Kidney tubule cell (primary cell): ENCODE measurements around the gene ABCA9.
"Not testable (repeated sequence)": the region's sequence is repeated elsewhere in the genome, so short reads cannot be mapped to it uniquely, and the experiment has no call there.

Experiments used
- DNase-seq: peaks from one replicate; pipeline ENCODE4 v3.0.0-alpha.2; 2018; ENCODE audit warnings: low spot score

ABCA9 gene

DNA sequence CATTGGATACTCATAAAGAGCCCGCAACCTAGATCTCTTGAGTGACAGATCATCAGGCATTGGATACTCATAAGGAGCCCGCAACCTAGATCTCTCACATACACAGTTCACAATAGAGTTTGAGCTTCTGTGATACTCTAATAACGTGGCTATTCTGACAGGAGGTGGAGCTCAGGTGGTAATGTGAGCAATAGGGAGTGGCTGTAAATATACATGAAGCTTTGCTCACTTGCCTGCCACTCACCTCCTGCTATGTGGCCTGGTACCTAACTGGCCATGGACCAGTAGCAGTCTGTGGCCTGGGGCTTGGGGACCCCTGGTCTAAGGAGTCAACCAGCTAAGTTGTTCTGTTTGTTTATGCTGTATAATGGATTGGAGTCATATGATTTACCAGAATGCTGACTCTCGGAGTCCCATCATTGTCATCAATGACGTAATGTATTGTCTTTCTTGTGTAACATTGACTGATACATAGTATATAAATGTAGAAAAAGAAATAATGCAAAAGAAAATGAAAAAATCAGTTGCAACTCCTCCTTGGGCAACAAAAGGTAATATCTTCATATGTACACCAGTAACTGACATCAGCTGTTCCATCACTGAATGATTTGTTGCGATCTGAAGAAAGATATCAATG, 17.5 kb downstream of the ABCA9 start:
- DNase-seq: no peak

DNA sequence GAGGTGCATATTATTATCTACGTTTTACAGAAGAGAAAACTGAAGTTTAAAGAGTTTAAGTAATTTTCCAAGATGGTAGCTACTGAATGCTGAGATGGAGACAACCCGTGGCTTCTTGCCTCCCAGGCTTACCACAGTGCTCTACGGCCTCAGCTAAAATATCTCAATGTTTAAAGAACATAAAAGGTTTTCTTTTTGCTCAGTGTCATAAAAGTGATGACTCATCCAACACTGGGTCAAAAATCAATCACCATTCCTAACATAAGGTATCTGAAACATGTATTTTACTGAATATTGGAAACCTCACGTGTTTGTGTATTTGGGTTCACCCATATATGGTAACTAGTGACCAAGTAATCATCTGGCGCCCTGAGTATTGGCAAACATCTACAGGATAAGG, 18.4 kb downstream of the ABCA9 start:
- no peak for DNase-seq

DNA sequence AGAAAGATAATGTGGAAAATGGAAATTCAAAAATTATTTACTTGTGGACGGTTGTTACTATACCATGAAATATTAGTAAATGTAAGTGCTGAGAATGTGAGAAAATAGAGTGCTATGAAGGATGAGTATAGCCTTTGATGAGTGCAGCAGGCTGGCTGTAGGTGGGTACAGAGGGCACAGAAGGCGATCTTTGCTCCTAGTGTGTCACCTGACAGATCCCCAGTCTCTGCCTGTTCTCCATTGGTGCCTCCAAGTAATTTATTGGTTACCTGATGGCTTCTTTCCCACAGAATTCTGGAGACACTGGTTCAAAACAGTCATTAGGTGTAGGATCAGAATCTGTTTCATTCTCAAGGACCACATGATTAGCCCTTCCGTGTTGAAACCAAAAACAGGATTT, 28.9 kb downstream of the ABCA9 start:
- no peak for DNase-seq

DNA sequence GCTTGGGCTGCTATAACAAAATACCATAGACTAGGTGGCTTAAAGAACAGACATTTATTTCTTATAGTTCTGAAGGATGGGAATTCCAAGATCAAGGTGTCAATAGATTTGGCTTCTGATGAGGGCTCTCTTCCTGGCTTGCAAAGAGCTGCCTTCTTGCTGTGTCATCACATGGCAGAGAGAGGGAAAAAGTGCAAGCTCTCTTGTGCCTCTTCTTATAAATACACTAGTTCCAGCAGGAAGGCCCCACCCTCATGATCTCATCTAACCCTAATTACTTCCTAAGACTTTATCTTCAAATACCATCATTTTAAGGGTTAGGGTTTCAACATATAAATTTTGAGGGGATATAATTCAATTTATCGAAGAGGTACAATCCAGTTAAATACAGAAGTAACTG, 30.6 kb downstream of the ABCA9 start:
- DNase-seq: no peak

DNA sequence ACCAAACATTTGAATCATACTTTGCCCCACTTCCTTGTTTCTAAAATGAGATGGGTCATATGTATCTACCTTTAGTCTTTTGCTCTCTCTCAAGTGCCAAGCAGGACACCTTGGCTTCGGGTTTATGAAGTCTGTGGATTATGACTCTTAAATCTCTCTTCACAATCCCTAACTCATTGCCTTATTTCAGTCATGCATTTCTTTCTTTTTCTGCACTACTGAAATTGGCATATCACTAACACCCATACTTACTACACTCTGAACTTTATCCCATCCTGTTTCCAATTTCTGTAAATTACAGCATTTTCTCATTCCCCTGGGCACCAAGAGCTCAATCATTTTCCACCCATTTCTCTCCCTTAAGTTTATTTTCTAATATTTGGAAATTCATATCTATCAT, 42.0 kb downstream of the ABCA9 start:
- DNase-seq: no peak

DNA sequence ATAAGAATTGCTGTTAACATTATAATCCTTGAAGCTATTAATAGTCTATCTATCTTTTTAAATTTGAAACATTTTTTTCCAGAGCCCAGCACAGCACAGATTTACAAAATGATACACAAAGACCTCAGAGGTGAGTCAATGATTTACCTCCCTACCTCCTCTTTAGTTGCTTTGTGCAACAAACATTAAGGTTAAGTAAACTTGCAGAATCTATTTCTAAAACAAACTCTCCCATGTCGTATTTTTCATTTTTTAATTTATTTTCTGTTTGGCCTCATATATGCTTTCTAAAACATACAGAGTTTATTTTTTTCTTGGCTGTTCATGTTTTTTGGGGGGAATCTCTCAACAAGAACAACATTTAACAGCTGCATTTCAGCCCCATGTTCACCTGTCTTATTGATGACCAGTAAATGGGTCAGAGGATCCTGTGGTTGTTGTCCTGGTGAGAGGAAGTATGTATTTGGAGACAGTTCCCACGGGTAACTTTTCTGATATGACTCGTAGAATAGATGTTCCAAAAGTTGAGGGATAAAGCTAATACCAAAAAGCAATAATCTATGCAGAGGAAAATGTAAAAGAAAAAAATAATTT, 42.6 kb downstream of the ABCA9 start:
- DNase-seq: peak; percentile 14

DNA sequence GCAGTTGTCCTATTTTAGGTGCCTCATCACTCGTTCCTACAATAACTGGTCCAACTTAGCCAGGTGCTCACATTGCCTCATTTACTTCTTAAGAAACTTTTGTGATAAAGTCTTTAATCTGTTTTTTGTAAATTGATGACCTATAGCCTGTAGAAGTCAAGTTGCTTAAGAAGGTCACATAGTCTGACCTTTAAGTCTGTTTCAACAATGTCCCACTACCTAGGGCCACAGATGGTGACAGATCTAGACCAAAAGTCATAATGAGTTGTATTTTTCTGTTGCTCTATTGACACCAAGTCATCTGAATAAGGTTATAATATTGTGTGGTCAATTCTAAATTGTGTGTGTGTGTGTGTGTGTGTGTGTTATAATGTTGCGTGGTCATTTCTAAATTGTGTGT, 45.1 kb downstream of the ABCA9 start:
- no peak for DNase-seq

DNA sequence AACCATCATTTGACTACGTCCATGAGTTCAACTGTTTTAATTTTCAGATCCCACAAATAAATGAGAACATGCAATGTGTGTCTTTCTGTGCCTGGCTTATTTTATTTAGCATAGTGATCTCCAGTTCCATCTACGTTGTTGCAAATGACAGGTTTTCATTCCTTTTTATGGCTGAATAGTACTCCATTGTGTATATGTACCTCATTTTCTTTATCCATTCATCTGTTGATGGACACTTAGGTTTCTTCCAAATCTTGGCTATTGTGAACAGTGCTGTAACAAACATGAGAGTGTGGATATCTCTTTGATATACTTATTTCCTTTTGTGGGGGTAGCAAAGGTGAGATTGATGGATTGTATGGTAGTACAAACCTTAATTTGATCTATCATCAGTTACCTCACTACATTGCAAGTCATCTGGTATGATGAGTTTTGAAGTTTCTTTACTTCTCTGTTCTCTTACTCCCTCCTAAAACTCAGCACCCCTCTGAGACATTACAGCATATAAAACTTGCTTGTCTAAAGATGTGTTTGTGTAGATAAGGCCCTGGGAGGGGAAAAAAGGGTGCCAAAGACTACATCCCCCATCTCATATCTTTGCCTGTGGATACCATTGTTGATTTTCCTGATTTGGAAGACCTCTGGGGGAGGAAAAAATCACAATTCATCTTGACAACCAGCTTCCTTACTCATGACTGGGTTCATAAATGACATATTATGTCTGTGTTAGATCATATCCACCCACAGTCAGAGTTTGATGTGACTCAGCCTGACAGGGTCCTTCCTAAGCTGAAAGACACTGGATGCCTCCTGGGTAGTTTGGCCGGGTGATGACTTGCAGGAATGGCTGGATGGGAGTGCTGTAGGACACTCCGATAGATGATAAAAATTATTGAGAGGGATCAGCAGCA, 47.6 kb downstream of the ABCA9 start:
- DNase-seq: peak; percentile 89

DNA sequence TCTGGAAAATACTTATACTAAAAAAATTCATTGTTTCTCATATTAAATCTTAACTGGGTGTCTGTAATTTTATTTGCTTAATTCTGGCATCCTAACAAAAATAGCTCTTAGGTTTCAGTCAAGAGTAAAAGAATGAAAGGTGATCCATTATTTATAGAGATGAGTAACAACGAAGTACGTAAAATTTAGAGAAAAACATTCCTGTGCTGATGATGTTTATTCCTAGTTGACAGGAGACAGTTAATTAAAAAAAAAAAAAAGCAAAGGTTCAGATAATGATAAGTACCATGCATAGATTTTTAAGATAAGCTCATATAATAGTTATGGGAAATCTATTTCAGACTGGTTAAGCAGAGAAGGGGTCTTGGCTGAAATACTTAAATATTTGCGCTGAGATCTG, 50.8 kb downstream of the ABCA9 start:
- no peak for DNase-seq

DNA sequence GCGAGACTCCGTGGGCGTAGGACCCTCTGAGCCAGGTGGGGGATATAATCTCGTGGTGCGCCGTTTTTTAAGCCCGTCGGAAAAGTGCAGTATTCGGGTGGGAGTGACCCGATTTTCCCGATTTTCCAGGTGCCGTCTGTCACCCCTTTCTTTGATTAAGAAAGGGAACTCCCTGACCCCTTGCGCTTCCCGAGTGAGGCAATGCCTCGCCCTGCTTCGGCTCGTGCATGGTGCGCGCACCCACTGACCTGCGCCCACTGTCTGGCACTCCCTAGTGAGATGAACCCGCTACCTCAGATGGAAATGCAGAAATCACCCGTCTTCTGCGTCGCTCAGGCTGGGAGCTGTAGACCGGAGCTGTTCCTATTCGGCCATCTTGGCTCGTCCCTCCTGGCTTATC, 56.0 kb downstream of the ABCA9 start:
- not testable (repeated sequence) for DNase-seq

DNA sequence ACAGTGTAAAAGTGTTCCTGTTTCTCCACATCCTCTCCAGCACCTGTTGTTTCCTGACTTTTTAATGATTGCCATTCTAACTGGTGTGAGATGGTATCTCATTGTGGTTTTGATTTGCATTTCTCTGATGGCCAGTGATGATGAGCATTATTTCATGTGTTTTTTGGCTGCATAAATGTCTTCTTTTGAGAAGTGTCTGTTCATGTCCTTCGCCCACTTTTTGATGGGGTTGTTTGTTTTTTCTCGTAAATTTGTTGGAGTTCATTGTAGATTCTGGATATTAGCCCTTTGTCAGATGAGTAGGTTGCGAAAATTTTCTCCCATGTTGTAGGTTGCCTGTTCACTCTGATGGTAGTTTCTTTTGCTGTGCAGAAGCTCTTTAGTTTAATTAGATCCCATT, 61.0 kb downstream of the ABCA9 start:
- not testable (repeated sequence) for DNase-seq

DNA sequence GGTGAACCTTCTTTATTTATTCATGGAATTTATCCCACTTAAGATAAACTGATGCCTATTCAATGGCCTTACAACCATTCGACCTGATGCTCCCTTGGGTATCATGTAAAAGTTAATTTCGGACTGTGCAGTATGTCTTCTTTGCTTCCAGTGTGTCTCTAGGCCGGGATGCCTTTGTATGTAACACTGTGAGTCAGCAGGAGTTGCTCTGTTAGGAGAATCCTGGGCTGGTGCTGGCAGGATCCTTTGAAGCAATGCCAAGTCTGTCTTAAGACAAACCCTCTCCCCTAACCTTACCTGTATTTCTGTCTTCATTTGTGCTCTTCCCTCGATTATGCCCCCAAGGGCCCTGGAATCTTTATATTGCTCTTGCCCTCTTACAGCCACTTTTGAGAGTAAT, 67.6 kb downstream of the ABCA9 start:
- DNase-seq: peak; percentile 22

DNA sequence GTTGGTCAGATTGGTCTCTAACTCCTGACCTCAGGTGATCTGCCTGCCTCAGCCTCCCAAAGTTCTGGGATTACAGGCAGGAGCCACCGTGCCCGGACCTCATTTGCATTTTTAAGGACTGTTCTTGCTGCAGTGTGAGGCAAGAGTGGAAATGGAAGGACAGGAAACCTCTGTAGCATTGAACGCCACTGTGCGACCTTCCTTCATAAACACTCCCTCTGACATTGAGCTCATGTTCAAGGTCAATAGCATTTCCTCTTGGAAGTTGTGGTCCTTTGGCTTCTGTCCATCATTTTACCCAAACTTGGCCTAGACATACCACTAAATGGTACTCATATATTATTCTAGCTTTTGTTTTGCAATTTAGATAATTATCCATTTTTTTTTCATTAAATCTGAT, 72.8 kb downstream of the ABCA9 start:
- DNase-seq: no peak

DNA sequence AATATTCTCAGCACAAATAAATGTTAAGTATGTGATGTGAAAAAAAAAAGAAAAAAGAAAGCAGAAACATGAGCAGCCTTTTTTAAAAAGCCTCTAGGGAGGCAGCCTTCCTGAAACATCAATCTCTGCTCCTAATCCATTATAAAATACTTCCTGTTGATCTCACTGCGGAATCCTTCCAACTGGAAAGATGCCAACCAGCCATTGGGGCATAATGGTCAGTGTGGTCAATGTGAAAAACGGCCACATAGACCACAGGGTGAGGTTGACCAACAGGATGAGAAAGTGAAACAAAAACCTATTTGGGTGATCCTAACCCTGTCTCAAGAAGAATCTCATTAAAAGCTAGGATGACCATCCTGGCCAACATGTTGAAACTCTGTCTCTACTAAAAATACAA, 79.4 kb downstream of the ABCA9 start:
- peak; percentile 91 for DNase-seq

DNA sequence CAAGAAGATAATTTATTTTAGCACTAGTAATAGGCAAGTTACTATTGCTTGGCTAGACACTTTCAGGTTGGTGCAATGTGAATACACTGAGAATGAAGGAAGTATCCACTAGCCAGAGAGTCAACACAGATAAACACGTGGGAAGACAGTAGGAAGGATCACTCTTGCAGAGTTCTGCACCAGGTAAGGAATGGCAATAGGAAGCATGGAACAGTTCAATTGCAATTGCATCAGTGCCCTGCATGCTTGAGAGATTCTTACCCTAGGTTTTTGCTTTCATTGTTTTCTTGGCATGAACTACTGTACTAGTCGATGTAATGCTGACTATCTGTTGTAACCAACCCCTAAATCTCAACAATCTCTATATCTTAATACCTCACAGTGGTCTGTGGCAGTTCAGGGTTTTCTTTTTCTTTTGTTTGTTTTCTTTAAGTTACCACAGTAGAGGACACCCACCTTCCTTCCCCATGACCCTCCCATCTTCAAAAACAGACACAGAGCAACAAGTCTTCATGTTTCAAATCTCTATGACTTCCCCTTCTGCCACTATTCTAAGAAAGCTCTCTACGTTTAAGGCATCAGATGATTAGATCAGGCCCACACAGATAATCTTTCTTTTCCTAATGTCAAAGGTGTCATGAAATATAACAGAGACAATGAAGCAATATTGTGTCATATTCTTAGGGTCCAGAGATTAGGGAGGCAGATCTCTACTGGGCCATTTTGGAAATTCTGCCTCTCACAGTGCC, 87.5 kb downstream of the ABCA9 start:
- DNase-seq: peak; percentile 41

DNA sequence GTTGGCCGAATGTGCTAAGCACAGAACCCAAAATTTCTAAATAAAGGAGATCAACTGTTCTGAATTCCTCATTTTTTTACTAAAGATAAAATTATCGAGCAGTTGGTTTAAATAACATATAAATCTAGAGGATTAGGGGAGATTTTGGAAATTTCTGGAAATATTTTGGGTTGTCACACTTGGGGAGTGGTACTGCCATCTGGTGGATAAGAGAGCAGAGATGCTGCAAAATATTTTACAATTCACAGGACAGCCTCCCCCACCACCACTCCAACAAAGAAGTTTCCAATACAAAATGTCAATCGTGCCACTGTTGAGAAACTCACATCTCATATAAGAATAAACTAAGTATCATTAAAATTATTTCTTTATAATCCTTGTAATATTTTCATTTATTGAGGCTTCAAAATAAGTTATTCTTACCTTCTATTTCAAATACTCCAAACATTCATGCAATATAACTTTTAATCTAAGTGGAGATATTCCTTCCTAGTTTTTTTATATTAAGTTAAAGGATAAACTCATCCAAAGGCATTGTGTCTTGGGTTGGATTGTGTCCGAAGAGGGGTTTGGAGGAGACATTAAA, 88.5 kb downstream of the ABCA9 start:
- DNase-seq: peak; percentile 5

DNA sequence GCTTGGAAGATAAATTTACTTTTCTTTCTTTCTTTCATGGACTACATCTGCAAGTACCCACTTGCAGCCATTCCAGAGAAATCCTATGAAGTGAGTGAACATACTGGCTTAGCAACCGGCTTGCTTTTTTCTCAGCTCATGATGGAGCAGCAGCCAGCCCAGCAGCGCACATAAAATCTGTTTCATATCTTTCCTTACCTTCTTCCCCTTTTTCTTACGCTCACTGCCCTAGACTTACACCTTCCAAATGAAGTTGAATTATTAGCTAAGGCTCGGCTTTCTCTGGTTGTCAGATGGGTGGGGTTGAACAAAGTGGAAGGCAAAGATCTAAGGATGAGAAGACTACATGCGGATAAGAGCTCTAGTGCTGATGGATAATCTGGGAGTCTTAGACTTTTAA, 91.6 kb downstream of the ABCA9 start:
- no peak for DNase-seq

DNA sequence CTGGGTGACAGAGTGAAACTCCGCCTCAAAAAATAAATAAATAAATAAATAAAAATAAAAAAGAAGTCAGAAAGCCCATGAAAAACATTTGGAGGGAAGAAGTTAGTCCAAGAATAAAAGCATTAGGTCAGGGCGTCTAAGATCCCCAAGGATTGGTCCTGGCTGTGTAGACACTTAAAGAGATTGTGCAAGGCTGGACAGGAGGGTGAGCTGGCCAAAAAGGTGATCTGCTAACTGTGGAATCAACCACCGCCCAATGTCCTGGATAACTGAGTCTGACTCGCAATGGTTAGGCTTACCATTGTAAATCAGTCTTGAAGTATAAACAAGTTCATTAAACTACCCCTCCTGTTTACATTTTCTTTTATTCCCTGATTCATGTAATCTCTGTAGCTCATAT, 96.8 kb downstream of the ABCA9 start:
- no peak for DNase-seq

DNA sequence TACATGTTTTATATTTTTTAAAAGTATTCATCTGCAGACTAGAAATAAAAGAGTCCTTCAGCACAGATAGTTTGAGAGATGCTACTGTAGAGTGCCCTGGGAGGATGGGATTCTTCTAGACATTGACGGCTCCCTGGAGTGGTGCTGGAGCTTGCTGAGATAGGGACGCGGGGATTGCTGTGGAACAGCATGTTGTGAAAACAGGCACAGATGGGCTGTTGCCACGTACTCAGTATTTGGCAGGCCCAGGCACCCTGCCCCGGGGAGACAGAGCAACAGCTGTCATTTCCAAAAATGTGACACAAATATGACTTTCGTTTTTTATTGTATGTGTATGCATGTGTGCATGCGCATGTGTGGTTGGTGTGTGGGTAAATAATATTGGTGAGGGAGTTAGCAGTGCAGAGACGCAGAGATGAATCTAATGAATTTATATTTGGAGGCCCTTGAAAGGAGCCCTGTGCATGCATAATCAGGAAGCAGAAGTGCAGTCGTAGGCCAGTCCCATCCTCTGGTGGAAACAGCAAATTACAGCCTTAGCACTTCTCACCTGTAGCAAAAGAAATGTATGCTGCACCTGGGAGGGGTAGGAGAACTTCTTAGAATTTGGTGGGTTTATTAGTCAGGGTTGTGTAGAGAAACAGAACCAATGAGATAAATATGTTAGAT, 99.4 kb downstream of the ABCA9 start:
- DNase-seq: no peak

DNA sequence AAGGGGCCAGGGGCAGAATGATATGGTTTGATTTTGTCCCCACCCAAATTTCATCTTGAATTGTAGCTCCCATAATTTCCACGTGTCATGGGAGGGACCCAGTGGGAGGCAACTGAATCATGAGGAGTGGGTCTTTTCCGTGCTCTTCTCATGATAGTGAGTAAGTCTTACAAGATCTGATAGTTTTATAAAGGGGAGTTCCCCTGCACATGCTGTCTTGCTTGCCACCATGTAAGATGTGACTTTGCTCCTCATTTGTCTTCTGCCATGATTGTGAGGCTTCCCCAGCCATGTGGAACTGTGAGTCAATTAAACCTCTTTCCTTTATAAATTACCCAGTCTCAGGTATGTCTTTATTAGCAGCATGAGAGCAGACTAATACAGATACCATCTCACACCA, 101.6 kb downstream of the ABCA9 start:
- not testable (repeated sequence) for DNase-seq

DNA sequence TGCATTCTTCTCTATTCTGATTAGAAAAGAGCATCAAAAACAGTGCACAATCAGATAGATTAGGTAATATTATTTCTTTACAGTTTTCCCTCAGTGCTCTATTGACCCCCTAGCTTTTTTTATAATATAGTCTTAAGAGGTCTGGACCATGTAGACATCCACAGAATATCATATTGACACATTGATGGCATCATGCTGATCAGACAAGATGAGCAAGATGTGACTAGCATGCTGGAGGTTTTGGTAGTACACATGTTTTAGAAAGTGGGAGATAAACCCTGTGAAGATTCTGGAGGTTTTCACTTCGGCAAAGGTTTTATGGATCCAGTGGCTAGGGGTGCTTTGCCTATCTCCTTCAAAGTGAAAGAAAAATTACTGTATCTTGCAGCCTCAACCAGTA, 102.8 kb downstream of the ABCA9 start:
- DNase-seq: no peak
